Measurements from ENCODE around the gene ZSCAN30.
A peak's percentile ranks its signal among the peaks of the same experiment; 100 is the strongest.

ZSCAN30 gene

DNA sequence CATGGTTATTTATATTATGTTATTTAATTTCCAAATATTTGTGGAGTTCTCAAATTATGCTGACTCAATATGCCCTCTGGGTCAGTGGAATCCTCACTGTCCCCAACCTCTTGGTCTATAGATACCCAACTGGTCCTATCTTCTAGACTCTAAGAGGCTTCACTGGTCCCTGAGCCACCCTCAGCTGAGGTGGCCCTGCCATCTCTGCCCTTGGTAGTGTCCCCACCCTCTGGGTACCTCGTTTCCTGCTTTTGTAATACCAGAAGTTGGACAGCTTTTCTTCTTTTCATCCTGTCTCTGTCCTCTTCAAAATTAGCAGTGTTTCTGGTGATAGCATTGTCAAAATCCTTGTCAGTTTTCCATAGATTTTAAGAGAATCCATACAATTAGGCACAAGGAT is 11.9 kb downstream of the ZSCAN30 start:
- no peak for DNase-seq

DNA sequence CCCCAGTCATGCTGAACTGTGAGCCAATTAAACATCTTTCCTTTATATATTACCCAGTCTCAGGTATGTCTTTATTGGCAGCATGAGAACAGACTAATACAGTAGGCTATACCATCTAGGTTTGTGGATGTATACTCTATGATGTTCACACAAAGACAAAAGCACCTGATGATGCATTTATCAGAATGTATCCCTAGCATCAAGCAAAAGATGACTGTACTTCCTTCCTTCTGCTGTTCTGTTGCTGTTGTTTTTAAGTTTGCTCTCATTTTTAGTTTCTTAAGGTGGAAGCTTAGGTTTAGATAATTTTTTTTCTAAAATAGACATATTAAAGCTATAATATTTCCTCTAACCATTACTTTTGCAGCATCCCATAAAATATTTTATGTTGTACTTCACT is 12.4 kb downstream of the ZSCAN30 start:
- no peak for DNase-seq

DNA sequence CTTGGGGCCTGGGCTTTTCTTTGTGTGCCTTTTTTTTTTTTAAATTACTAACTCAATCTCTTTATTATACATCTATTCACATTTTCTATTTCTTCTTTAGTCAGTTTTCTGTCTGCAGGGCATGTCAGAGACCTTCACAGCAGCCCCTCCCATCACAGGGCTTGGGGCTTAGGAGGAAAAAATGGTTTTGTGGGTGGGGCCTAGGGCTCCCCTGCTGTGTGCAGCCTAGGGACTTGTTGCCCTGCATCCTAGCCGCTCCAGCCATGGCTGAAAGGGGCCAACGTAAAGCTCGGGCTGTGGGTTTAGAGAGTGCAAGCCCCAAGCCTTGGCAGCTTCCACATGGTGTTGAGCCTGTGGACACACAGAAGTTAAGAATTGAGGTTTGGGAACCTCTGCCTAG is 13.8 kb downstream of the ZSCAN30 start:
- DNase-seq, result no peak

DNA sequence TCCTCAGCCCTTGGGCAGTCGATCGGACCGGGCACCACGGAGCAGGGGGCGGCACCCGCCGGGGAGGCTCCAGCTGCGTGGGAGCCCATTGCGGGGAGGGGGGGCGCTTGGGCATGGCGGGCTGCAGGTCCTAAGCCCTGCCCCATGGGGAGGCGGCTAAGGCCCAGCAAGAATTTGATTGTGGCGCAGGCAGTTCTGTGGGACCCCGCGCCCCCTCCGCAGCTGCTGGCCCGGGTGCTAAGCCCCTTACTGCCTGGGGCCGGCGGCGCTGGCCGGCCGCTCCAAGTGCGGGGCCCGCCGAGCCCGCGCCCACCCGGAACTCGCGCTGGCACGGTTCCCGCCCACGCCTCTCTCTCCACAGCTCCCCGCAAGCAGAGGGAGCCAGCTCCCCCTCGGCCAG is 18.4 kb downstream of the ZSCAN30 start:
- DNase-seq, result no peak

DNA sequence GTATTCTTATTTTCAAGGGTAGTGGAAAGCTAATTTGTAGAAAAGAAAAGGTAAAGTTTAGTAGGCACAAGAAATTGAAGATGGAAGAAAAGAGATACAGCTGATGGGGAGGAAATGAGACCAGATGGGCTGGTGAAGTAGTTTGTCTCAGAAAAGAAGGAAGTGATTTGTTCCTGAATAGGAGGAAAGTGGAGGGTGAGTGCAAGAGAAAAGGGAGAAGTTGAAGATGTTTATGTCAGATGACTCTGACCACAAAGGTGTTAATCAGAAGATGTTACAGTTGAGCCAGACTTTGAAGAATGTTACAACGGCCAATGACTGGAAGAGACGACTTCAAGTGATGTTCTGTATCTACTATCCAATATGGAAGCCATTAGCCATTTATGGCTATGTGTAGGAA is 21.2 kb downstream of the ZSCAN30 start:
- no peak for DNase-seq

DNA sequence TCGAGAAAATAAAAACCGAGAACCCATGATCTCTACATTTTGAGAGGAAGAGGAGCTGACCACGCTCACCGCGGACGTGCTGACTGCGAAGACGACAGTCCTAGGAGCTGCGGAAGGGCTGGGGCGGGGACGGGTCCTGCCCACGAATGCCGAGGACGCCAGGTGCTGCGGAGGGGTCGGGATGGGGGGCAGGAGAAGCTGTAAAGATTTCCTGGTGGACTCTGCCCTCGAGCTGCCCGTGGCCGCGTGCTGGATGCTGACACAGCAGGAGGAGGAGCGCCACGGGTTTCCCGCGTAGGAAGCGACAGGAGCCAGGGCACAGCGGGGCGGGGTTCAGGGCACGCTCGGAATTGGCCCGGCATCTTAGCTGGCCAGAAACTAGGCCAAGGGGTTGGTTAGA is 22.2 kb downstream of the ZSCAN30 start:
- DNase-seq, result no peak

DNA sequence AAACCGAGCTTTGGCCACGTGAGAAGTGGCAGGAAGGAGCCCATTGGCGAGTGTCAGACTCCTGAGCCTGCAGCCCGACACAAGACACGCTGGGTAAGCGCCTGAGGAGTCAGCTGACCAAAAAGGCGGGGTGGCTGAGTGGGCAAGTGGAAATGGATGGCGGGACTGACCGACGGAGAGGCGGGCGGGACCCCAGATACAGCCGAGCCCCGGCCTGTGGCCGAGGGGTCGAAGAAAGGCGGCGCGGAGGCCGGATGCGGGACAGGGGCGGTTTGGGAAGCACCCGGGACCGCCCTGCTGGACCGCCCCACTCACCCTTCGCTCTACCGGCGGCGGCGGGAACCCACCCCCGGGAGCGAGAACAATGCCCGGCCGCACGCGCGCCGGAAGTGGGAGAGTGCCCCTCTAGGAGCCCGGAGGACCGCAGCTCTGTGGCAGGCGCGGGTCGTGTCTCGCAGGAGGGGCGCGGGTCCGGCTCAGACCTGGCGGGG is 22.8 kb downstream of the ZSCAN30 start:
- peak; percentile 77 for DNase-seq

DNA sequence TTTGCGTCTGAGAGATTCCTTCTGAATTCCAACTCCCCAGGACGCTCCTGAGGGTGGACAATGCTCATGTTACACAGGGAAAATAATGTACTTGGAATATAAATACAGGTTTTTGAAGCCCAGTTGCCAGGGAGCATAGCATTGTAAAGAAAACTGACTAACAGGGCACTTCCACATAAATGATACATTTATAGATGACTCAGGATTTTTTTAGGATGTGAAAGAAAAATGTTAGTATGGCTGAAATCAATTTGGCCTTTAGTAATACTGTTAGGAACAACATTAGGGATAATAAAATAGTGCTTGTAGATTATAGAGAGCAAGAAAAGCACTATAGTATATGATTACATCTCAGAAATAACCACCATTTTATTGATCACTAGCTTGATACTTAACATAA is 25.6 kb downstream of the ZSCAN30 start:
- no peak for DNase-seq

DNA sequence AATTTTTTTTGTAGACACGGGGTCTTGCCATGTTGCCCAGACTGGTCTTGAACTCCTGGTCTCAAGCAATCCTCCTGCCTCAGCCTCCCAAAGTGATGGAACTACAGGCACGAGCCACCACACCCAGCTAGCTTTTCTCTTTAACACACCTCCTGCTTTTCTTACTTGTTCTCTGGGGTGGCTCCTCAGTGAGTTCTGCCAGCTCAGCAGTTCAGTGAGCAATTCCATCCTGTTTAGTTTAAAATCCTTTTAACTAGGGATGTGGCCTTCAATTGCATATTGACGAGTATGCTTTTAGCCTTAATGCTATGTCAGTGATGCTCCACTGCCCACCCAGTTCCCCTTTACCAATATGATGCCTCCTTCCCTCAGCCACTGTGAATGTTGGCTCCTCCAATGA is 33.1 kb downstream of the ZSCAN30 start:
- DNase-seq, result no peak

DNA sequence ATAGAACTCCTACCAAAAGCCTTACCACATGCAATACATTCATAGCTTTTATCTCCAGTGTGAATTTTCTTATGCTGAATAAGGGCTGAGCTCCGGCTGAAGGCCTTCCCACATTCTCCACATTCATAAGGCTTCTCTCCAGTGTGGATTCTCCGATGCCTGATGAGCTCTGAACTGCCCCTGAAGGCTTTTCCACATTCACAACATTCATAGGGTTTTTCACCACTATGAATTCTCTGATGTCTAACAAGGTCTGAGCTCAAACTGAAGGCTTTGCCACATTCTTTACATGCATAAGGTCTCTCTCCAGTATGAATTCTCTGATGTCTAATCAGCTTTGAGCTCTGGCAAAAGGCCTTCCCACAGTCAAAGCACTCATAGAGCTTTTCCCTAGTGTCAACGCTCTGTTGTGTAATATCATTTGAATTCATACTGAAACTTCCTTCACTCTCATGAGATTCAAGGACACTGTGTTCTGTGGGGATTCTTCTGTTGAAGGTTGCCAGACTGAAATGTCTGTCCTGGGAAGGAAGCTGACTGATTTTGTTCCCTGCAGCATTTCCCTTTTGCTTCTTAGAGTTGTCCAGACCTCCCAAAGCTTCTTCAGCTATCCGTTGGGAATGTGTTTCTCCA is 36.3 kb downstream of the ZSCAN30 start:
- no peak for DNase-seq

DNA sequence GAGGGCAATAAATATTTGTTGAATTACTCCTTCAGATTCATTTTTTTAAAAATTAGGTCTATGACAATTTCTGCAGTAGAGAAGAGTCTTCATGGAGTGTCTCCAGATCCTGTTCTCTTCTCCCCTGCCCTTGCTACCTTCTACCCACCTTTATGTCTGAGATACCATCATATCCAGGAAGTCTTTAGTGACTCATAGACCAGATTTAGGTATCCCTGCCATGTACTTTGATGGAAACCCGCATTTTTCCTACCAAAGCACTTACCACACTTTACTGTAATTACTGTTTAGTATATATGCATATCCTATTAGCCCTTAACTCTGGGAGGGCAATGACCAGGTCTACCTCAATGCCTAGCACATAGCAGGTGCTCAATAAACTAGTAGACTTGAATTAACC is 37.6 kb downstream of the ZSCAN30 start:
- DNase-seq, result no peak

DNA sequence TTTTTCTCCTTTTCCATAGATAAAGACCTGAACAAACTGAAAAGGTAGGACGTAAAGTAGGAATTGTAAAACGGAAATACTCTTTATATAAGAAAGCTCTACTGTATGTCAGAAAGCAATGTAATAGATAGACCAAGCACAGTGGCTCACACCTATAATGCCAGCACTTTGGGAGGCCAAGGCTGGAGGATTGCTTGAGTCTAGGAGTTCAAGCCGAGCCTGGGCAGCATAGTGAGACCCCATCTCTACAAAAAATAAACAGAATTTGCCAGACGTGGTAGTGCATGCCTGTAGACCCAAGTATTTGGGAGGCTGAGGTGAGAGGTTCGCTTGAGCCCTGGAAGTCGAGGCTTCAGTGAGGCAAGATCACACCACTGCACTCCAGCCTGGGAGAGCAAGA is 41.6 kb downstream of the ZSCAN30 start:
- no peak for DNase-seq

DNA sequence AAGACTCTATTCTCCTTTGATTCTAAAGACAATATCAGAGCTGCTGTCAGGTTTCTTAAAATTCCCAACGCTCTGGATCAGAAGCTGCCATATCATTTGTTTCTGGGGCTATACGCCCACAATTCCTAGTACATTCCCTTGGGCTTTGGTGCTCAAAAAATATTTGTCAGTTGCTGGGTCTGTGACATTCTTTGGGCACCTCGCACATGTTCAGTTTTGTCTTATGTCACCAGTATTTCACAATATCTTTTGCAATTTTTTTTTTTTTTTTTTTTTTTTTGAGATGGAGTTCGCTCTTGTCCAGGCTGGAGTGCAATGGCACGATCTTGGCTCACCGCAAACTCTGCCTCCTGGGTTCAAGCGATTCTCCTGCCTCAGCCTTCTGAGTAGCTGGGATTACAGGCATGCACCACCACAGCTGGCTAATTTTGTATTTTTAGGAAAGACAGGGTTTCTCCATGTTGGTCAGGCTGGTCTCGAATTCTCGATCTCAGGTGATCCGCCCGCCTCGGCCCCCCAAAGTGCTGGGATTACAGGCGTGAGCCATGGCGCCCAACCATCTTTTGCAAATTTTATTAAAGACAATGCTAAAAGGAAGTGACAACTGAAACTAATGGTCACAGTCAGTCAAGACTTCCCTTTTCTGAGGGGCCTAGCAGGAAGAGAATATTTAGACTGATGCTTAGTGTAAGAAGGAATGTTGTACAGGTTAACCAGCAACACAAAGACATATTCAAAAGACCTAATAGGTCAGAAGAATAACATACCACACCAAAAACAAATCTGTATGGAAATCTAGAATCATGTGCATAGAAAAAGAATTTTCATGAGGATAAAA is 42.4 kb downstream of the ZSCAN30 start:
- no peak for DNase-seq

DNA sequence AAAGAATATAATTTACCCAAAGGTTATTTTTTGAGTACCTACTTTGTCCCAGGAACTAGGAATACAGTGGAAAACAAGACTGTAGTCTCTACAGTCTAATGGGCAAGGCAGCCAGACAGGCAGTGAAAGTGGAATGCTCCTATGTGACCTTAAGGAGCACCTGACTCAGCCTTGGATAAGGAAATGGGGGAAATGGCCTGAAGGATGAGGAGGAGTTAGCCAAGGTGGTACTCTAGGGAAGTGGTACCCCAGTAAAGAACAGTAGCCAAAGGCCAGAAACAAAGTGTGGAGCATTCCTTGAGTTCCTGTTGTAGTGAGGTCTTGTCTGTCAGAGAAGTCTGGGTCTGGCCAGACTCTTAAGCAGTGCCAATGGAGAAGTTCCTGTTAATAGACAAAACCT is 43.2 kb downstream of the ZSCAN30 start:
- DNase-seq, result no peak

DNA sequence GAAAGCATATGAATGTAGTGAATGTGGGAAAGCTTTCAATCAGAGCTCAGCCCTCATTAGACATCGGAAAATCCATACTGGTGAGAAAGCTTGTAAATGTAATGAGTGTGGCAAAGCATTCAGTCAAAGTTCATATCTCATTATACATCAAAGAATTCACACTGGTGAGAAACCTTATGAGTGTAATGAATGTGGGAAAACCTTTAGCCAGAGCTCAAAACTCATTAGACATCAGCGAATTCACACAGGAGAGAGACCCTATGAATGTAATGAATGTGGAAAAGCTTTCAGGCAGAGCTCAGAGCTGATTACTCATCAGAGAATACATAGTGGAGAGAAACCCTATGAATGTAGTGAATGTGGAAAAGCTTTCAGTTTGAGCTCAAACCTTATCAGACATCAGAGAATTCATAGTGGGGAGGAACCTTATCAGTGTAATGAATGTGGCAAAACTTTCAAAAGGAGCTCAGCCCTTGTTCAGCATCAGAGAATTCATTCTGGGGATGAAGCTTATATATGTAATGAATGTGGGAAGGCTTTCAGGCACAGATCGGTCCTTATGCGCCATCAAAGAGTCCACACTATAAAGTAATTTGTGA is 44.2 kb downstream of the ZSCAN30 start:
- DNase-seq, result no peak

DNA sequence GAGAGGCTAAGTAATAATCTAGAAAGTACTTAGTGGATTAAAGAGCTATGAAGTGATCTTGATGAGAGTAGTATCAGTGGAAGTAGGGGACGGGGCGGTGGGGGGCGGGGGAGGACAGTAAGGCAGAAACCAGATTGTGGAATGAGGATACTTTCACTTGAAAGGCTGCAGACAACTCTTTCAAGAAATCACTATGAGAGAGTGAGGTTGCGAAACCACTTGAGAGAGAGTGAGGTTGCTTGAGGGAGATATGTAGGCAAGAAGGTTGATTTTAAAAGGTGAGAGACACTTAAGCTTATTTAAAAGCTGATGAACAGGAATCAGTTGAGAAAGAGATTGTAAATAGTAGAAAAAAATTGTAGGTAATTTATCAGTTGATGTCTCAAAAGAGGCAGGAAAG is 45.4 kb downstream of the ZSCAN30 start:
- DNase-seq, result no peak

DNA sequence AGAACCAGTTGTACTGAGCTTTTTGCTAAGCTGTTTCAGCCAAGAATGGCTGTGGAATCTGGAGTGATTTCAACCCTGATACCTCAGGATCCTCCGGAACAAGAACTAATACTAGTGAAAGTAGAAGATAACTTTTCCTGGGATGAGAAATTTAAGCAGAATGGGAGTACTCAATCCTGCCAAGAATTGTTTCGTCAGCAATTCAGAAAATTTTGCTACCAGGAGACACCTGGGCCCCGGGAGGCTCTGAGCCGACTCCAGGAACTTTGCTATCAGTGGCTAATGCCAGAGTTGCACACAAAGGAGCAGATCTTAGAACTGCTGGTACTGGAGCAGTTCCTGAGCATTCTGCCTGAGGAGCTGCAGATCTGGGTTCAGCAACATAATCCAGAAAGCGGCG is 47.6 kb downstream of the ZSCAN30 start:
- DNase-seq, result no peak

DNA sequence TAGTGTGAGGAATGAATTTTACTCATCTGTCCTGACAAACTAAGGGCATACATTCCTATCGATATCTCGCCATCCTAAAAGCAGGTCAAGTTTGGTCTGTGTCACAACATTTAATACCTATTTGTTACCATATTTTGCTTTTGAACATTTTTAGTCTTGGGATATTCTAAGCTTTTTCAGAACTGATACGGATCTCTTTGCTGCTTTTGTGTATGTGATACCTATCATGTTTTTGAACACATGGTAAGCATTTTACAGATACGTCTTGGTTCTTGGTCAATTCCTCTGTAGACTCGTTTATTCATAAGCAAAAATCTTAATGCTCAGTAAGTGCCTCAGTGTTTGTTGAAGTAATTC is 48.6 kb downstream of the ZSCAN30 start:
- no peak for DNase-seq

DNA sequence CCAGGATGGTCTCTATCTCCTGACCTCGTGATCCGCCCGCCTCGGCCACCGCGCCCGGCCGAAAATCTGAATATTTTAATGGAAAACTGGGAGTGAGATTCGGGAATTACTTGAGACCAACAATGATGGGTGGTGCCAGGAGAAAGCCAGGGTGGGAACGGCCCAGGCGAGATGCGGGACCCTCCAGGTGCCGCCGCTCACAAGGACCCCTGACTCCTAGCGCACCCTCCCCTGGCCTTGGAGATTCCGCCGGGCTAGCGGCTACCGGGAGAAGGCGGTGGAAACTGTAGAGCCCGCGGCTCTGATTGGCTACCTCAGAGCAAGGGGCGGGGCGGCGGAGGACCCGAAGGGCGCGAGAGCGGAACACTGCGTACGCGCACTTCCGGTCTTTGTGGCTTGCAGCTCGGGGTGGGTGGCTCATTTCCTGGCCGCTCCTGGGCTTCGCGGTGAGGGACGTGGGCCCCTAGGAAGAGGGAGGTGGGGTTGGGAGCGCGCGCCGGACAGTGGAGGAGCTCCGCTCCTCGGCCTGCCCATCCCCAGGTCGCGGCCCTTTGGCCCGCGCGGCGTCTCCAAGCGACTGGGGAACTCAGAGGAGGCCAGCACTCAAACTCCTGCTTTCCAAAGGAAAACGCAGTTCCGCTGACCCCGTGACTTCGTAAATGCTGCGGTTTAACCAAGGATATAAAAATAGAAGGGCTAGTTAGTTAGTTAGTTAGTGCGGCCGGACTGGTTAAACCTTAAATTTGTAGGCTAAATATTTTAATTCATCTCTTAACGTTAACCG is 49.2 kb downstream of the ZSCAN30 start, which contains the start of gene ZNF397:
ZNF397 (plus strand) TSS at position 371 of the 784 bp plus-strand sequence. CDS start 1,437 bp downstream, outside the sequence.
- peak; percentile 96 for DNase-seq

DNA sequence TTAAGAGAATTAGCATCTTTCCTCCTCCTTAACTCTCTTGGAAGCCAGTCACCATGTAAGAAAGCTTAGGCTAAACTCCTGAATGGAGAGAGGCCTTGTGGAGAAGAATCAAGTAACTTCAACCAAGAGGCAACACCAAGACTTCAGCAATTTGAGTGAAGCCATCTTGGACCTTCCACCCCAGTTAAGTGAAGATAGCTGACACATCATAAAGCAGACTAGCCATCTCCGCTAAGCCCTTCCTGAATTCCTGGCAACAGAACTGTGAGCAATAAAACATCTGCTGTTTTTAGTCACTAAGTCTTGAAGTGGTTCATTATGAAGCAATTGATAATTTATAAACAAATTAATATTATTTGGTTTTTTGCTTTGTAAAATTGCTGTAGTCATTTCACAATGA is 50.7 kb downstream of the ZSCAN30 start:
- DNase-seq, result no peak

DNA sequence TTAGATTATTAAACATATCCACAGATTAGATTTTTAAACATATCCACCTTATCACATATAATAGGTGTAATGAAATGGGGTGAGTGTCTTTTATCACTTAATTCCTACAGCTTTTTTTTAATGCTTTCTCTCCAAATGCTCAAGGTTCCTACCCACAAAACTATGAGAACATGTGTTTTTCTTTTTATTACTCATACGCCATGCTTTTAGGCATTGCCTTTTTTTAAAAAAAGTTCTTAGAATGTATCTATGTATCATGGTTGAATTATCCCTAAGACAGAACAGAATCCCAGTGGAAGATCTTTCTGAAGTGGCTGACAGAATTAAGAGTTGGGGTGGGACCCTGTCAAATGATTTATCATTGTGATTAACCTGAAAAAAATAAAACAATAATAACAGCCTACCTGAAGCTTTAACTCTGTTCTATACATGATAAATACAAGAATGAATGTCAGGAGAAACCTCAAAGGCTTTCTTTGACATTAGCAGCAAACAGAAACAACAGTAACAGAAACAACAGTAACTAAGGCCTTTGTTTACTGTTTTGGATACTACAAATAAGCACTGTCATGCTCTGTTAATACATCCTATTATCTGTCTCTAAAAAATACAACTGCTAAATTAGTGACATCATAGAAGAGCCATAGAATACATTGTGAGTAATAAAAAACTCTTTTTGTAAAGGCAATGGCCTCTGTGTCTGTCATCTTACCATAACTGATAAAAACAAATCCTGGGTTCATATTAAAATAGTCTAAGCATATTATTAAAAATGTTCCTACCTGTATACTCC is 53.3 kb downstream of the ZSCAN30 start:
- peak; percentile 18 for DNase-seq

DNA sequence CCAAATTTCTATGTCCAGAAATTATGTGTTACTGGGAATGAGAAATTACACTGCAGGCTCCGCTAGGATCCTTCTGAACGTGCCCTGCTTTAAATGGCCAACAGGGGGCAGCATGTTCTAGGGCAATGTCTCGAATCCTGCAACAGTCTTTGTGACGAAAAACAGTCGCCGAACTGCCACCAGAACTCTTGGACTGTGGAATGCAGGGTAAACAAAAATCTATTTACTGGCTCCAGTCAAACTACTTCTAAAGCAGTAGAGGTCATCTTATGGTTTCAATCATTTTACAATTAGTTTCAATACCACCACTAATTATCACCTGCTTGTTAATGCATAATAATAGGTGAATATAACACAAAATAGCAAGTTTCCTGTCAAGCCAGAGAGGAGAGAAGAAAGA is 59.0 kb downstream of the ZSCAN30 start:
- DNase-seq, result peak; percentile 75

Data from NCI-H2029 (cell line).